Ammon's horn (tissue), 1 donor: ENCODE results near the gene ARHGEF28.

Source experiments
- DNase-seq: peaks from one replicate; pipeline ENCODE4 v3.0.0-alpha.2; 2016; ENCODE audit warnings: low spot score

ARHGEF28 gene

GRCh38 chr5:73692166-73692640 is 66.2 kb downstream of the ARHGEF28 start:
- peak; percentile 22 for DNase-seq

DNA sequence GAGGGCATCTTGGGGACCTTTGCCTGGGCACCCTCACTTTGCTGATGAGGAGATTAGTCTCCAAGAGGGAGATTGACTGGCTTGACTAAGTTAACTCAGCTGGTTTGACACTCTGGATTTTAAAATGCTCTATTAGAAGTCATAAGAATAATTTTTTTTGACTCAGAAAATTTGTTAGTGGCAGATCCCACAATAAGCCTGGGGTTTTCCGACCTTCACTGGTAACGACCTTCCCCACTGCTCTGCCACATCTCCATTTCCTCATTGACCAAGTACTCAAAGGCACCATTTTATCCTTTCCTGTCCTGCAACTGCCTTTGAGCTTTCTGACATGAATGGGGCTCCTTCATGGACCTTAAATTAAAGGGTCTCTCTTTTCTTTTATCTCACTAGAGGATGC is 67.0 kb downstream of the ARHGEF28 start:
- no peak for DNase-seq

DNA sequence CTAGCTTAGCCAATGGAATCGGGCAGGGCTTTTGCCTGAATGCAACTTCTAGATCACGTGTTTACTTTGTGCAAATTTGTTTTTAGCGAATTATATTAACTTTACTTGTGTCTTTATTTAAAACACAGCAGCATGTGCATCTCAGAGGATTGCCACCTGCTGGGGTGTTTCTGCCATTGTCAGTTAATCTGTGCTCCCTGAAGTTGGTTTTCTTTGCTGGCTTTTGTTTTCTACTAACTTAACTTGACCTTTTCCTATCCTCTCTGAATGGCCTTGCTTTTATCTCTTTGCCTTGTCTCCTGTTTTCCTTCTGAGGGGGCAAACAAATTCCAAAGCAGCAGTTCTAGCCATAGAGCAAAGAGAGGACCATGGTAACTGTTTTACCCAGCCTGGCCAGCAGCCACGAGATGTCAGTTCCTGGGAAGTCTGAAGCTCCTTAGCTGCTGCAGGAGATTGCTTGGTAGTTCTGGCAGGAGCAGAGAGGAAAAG is 67.6 kb downstream of the ARHGEF28 start:
- DNase-seq, result peak; percentile 15

GRCh38 chr5:73694089-73694488 is 68.1 kb downstream of the ARHGEF28 start:
- no peak for DNase-seq

DNA sequence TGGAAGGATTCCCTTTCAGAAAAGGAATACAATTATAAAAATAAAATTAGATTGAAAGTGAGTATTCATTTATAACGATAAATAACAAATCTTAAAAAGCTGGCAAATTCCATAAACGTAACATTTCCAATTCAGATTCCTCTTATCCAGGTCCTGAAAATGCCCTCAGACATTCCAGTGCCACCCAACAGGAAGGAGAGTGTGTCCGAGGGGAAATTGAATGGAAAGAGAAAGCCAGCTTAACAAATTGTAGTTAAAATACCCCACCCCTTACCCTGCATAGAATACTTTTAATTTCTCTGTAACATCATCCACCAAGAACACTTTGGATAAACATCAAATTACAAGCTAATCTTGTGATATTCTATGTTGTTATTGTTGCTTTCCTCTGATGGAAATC is 72.0 kb downstream of the ARHGEF28 start:
- no peak for DNase-seq

DNA sequence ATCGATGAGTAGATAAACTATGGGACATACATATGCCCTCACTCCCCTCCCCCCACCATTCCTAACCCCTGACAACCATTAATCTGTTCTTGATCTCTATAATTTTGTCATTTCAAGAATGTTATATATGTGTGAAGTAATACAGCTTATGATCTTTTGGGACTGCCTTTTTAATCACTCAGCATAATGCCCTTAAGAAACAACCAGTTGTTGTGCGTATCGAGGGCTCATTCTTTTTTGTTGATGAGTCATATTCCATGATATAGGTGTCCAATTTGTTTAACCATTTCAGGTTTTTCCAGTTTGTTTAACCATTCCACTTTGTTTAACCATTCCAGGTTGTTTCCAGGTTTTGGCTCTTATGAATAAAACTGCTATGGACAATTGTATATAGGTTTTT is 75.6 kb downstream of the ARHGEF28 start:
- no peak for DNase-seq

DNA sequence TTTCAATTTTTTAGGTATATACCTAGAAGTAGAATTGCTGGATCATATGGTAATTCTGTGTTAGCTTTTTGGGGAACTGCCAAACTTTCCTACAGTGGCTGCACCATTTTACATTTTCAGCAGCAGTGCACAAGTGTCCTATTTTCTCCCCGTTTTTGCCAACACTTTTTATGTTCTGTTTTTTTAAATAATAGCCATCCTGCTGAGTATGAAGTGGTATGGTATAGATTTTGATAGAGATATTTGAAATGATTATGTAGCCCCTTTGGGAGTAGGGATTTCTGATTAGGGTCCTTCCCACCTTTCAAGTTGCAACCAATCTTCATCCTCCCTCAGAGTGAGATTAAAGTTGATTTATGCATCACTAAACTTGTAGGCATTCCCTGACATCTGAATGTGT is 76.5 kb downstream of the ARHGEF28 start:
- DNase-seq, result no peak

GRCh38 chr5:73702951-73703350 is 77.0 kb downstream of the ARHGEF28 start:
- no peak for DNase-seq

GRCh38 chr5:73705364-73705763 is 79.4 kb downstream of the ARHGEF28 start:
- no peak for DNase-seq

GRCh38 chr5:73706963-73707362 is 81.0 kb downstream of the ARHGEF28 start:
- no peak for DNase-seq

DNA sequence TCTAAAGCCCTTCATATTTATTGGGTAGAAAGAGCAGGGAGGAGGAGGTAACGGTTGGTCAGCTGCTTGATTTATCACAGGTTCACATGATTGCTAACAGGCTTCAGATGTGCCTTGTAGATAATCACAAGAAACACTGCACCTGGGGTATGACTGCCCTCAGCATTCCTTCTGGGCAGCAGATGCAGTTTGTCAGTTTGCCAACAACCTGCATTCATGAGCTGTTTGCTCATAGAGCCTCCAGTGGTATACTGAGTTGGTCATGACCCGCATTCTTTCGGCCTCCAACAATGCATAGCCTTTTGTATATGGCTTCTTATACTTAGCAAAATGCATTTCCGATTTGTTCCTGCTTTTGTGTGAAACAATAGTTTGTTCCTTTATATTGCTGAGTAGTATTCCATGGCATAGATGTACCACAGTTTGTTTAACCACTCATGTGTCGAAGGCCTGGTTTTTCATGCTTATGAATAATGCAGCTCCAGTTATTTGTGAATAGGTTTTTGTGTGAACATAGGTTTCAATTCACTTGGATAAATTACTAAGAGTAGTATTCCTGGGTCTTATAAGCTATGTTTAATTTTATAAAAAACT is 83.6 kb downstream of the ARHGEF28 start:
- no peak for DNase-seq

DNA sequence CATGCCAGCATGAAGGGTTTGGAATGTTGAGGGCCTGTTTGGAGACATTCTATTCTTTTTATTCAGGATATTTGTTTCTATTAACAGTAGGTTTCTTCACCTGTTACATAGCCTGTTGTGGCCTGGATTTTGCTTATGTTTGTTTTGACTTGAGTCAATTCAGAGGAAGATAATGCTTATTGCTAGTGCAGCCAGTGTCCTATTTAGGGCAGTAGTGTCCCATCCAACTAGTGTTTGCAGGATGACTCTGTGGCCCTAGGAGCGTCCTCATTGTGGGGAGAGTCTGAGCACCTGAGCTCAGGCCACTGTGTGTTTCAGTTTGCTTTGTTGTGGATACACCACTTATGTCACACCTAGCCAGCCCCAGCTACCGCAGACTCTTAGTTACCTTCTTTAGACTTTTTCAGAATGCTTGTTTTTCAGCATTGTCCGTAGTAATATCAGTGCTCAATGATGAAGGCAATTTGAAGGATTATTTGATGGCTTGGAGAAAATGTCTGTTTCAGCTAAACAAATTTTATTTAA is 90.3 kb downstream of the ARHGEF28 start:
- no peak for DNase-seq

DNA sequence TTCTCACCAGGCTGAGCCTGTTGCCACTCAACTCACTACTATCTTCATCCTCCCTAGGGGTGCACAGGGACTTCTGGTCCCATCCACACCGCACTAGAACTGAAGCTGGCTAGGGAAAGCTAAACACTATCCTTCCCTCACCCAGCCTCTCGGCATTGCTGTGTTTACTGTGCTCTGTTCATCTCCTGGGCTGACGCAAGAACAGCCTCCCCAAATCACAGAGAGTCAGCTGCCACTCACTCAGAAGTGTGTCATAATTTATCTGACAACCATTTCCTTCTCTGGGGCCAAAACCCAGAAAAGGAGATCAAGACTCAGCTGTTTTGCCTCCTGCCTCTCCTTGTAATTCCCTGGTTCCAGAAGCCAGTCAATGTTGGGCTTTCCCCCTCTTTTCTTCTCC is 92.8 kb downstream of the ARHGEF28 start:
- no peak for DNase-seq

DNA sequence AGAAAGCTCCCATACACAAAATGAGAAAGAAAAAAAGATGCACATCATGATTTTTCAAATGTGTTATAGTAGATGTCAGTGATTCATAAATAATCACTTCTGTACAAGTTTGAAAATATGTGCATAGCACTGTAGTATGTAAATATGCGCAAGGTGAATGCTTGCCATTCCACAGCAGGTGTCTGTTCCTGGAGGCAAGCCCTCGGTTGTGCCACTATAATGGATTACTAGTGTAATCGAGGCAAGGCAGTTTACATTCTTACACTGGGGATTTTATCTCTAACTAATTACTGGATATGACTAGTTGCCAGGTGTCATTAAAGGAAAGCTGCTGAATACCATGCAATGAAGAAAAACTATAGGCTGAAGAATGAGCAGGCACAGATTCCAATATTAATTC is 93.6 kb downstream of the ARHGEF28 start:
- DNase-seq, result no peak

- DNase-seq, result peak; percentile 7
Observed at GRCh38 chr5:73722231-73722630, 96.2 kb downstream of the ARHGEF28 start.

GRCh38 chr5:73726071-73726470 is 100.1 kb downstream of the ARHGEF28 start:
- no peak for DNase-seq

GRCh38 chr5:73726606-73727231 is 100.7 kb downstream of the ARHGEF28 start:
- no peak for DNase-seq

DNA sequence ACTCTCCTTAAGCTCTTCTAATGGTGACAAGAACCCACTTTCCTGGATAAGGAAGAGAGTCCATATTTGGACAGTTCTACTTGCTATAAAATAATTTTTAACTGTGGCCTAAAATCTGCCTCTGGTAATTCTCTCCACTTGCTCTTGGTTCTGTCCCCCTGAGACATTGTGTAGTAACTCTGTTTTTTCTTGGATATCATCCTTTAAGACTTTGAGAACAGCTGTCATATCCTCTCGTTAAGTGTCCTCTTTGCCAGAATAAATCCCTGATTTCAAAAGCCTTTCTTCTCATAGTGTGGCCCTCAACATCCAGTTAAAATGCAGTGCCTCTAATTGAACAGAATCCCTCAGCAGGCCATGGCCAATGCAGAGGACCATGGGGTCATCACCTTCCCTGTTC is 101.5 kb downstream of the ARHGEF28 start:
- DNase-seq, result no peak

DNA sequence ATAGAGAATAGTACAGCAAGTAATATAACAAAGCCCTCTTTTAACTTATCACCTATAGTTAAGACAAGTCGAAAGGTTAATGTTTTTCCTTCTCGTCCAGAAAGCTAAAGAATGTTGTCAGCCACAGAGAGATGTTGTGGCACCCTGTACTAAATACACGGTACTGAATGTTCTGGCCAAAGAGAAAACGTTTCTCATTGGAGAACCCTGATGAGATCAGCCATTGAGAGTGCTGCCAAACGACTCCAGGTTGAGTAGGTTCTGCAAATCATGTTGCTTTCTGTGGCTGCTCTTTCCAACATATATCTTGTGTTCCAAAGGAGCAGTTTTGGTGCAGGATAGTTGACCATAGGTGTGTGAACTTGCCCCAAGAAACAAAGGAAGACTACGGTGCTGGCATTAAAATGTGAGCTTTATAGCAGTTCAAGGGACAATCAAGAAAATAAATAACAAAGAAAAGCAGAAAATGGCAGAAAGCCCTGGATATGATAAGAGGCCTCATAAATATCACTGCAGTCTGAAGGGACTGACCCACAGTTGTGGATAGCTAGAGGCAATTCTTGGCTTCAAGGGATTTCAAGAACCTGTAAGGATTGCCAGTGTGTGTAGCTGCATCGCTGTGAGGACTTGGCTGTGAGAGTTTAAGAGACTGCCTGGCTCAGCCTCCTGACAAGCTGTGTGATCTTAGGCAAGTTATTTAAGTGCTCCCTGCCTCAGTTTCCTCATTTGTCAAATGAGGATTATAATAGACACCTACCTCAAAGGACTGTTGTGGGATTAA is 102.7 kb downstream of the ARHGEF28 start:
- DNase-seq, result no peak

DNA sequence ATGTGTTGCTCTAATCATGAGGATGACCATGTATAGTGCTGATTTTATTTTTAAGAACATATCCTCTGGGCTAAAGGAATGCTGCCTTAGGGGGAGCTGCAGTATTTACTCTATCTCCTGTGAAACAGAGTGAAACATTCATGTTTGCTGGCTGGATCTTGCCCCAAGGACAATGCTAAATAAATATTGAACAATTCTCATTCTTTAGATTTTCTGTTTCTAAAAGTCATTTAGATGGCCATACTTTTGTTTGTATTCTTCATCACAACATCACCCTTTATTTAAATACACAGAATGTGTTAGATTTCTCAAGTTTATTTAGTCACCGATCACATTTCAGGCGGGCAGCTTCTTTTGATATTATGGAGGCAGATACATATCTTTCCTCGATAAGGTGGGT is 103.3 kb downstream of the ARHGEF28 start:
- no peak for DNase-seq

DNA sequence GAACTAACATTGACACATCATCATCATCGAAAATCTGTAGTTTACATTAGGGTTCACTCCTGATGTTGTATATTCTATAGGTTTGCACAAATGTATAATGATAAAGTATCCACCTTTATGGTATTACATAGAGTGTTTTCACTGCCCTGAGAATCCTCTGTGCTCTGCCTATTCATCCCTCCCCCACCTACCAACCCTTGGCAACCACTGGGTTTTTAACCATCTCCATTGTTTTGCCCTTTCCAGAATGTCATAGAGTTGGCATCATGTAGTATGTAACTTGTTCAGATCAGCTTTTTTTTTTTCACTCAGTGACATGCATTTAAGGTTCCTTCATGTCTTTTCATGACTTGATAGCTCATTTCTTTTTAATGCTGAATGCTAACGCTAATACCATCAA is 106.0 kb downstream of the ARHGEF28 start:
- no peak for DNase-seq

GRCh38 chr5:73733219-73733618 is 107.2 kb downstream of the ARHGEF28 start:
- DNase-seq, result no peak
